HepG2 (cell line): Measurements from ENCODE around the gene RPL18. TPM values are rescaled to one million over a fixed set of nuclear protein-coding genes. Genes with fewer than 3 reads are reported as not detected.
"Not testable (repeated sequence)": the region's sequence is repeated elsewhere in the genome, so short reads cannot be mapped to it uniquely, and the experiment has no call there.

ENCODE experiments used
- ATAC-seq: fragments of 200-7000 bp; cut with Tn5 transposase; 3 replicates; pipeline ENCODE4 v1.9.1; 2020; ENCODE audit warnings: mild to moderate bottlenecking, moderate library complexity
- BruUV-seq: library from RNA; stranded (reverse); fragments of 400-500 nt; replicated peaks from 2 replicates; lab custom pipeline; 2021; lab: Mats Ljungman, UMichigan
- CTCF ChIA-PET: fragments of 300-600 bp; formaldehyde crosslinking; extraction: SDS; loops from one replicate; lab custom pipeline; 2021; ENCODE audit warnings: low total read pairs, inconsistent platforms, low intra/inter-chr PET ratio; lab: Yijun Ruan, JAX
- POLR2A ChIA-PET: fragments of 350-600 bp; sonication (Branson Sonifier 250); formaldehyde crosslinking; loops from one replicate; lab custom pipeline; 2020; ENCODE audit warnings: antibody characterized with exemption, inconsistent platforms; lab: Yijun Ruan, JAX
- DNase-seq: peaks from one replicate; pipeline ENCODE4 v3.0.0-alpha.2; 2015; ENCODE audit warnings: low spot score
- FAIRE-seq: peaks from 3 replicates; lab custom pipeline; 2011; peaks lifted over from hg19 to GRCh38; lab: Jason Lieb, UNC
- H2AFZ ChIP-seq: one replicate; pipeline ENCODE4 v1.6.1; 2011; ENCODE audit warnings: low read length, inconsistent platforms
- H3K27ac ChIP-seq: fragments of 300-600 bp; 3 replicates; pipeline ENCODE4 v1.8.0; 2011; ENCODE audit warnings: mixed run types, mild to moderate bottlenecking, mixed read lengths, low read length, inconsistent platforms; ENCODE audit not compliant: insufficient read depth; ENCODE audit errors: extremely low read length
- H3K27me3 ChIP-seq, 2 experiments: fragments of 200-600 bp in 1 of 2; 2 replicates in 1 of 2; 3 replicates in 1 of 2; pipeline versions ENCODE4 v1.6.0 to v1.8.0; 2011; ENCODE audit warnings: low read length in 2 of 2, mild to moderate bottlenecking in 2 of 2, moderate library complexity in 2 of 2, inconsistent platforms in 1 of 2; ENCODE audit not compliant: insufficient read depth in 2 of 2, control insufficient read depth in 1 of 2
- H3K36me3 ChIP-seq, 2 experiments: fragments of 200-600 bp in 1 of 2; replicated peaks in 1 of 2; 2 replicates in 1 of 2; 3 replicates in 1 of 2; pipeline versions ENCODE4 v1.5.1 to v1.8.0; 2011; ENCODE audit warnings: low read length in 2 of 2, inconsistent platforms in 1 of 2; ENCODE audit not compliant: insufficient read depth in 2 of 2, control insufficient read depth in 1 of 2
- H3K4me1 ChIP-seq: 2 replicates; pipeline ENCODE4 v1.5.1; 2012; ENCODE audit warnings: low read length, inconsistent platforms; ENCODE audit not compliant: insufficient read depth
- H3K4me2 ChIP-seq: 2 replicates; pipeline ENCODE4 v1.6.0; 2011; ENCODE audit warnings: low read depth, low read length, inconsistent platforms
- H3K4me3 ChIP-seq, 3 experiments: fragments of 200-600 bp in 1 of 3; sonication (generic), shearing (Covaris generic) in 1 of 3; replicated peaks in 1 of 3; 2 replicates each; pipeline ENCODE4 v1.5.1; 2011 to 2016; ENCODE audit warnings: low read length in 3 of 3, inconsistent platforms in 2 of 3, low read depth in 2 of 3, mild to moderate bottlenecking in 2 of 3, control low read depth in 1 of 3, mixed read lengths in 1 of 3; ENCODE audit not compliant: insufficient read depth in 1 of 3
- H3K79me2 ChIP-seq: one replicate; pipeline ENCODE4 v1.6.1; 2011; ENCODE audit warnings: low read length, inconsistent platforms; ENCODE audit not compliant: insufficient read depth
- H3K9ac ChIP-seq: 2 replicates; pipeline ENCODE4 v1.6.0; 2011; ENCODE audit warnings: mild to moderate bottlenecking, low read depth, low read length, inconsistent platforms; ENCODE audit not compliant: insufficient read depth
- H3K9me3 ChIP-seq: 2 replicates; pipeline ENCODE4 v1.5.1; 2012; ENCODE audit warnings: mild to moderate bottlenecking, low read length
- H4K20me1 ChIP-seq: 2 replicates; pipeline ENCODE4 v1.6.0; 2011; ENCODE audit warnings: inconsistent platforms, mild to moderate bottlenecking, low read length, moderate library complexity; ENCODE audit not compliant: insufficient read depth
- POGZ ChIP-seq: sonication (generic); formaldehyde crosslinking; IDR thresholded peaks from 2 replicates; pipeline ENCODE4 v1.4.0; 2020; ENCODE audit warnings: mild to moderate bottlenecking, missing genetic modification reagents
- POLR2AphosphoS5 ChIP-seq: IDR thresholded peaks from 2 replicates; pipeline ENCODE4 v1.6.1; 2012; ENCODE audit warnings: low read depth, low read length
- RFX1 ChIP-seq: fragments of 450-650 bp; IDR thresholded peaks from 2 replicates; pipeline ENCODE4 v1.6.1; 2017
- RFX3 ChIP-seq: IDR thresholded peaks from 2 replicates; pipeline ENCODE4 v1.6.1; 2016; ENCODE audit warnings: missing biosample characterization, missing genetic modification reagents
- WGBS: methylation state at CpG from one replicate; pipeline ENCODE4 v1.1.6; 2017; ENCODE audit warnings: low lambda C conversion rate; 5-methylcytosine and 5-hydroxymethylcytosine counted together
- in situ Hi-C: cut with HindIII; loops from 2 replicates; pipeline ENCODE4 v1.10.0; 2017; ENCODE audit warnings: low pct_unique_long_range_greater_than_20kb; ENCODE audit not compliant: extremely low pct_ligation_motif_present
- intact Hi-C: fragments of 100-400 bp; cut with micrococcal nuclease; formaldehyde crosslinking; loops from one replicate; pipeline ENCODE4 v1.10.0; 2022; ENCODE audit not compliant: unreplicated experiment
- polyA plus RNA-seq, 8 experiments: library from polyadenylated mRNA; depleted of rRNA in 3 of 8; stranded (reverse) in 7 of 8; unstranded in 1 of 8; fragments of >200 nt; fragmentation: Illumina TruSeq in 4 of 8; extraction: Trizol in 4 of 8; gene quantifications; 2 replicates each; pipeline versions ENCODE4 v1.2.1 to v1.2.3, GENCODE V29; 2011 to 2016; ENCODE audit warnings: low read depth in 4 of 8, missing spikeins in 1 of 8, mixed read lengths in 1 of 8; ENCODE audit not compliant: insufficient read depth in 1 of 8
- total RNA-seq, 5 experiments: library from RNA; depleted of rRNA; stranded (reverse); fragments of >200 nt; fragmentation: Illumina TruSeq; extraction: Trizol; gene quantifications; 2 replicates each; pipeline ENCODE4 v1.2.3, GENCODE V29; 2016; ENCODE audit warnings: low read depth in 1 of 5
- TF ChIP-seq, protein P1 (sequence below): sonication (generic); formaldehyde crosslinking; IDR thresholded peaks from 2 replicates; pipeline ENCODE4 v1.9.0; 2021; ENCODE audit warnings: missing genetic modification reagents, borderline replicate concordance

Gene RPL18
- total and polyA plus RNA-seq, 2 of the 13 experiments (the other 11 are each of a cell fraction or from before 2014, with no cell fraction given) = 1,485 to 1,639 TPM

DNA sequence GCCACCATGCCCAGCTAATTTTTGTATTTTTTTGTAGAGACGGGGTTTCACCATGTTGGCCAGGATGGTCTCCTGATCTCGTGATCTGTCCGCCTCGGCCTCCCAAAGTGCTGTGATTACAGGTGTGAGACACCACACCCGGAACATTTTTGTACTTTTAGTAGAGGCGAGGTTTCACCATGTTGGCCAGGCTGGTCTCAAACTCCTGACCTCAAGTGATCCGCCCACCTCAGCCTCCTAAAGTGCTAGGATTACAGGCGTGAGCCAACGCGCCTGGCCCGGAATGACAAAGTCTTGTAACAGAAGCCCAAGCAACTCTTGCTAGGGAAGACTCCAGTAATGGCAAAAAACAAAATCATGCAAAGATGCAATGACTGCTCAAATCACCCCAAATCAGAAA is 13.3 kb upstream of the RPL18 start:
- FAIRE-seq, H3K79me2 ChIP-seq, DNase-seq, H3K27me3 ChIP-seq, H3K4me3 ChIP-seq, H3K9ac ChIP-seq, intact Hi-C loops, H4K20me1 ChIP-seq, in situ Hi-C loops, BruUV-seq, ATAC-seq, H2AFZ ChIP-seq, H3K4me2 ChIP-seq, H3K9me3 ChIP-seq, H3K36me3 ChIP-seq, CTCF ChIA-PET: not testable (repeated sequence)
- WGBS = 96% methylated on average over 11 of the region's 11 CpGs
- Histone ChIP-seq H3K4me1 (peaks cover 65% of the 10 kb centered on the region), H3K27ac (peak overlapping the region; percentile 90)
- TF ChIP-seq POGZ (CRISPR knock-in tag) = 0 out of 2 replicates have a peak, but pooled peaks have one; percentile 0
- POLR2A ChIA-PET = interaction anchor here (0.8 to 5.8 kb wide), 4 partner anchors 13 to 84 kb away, joined by 3 to 61 read pairs (median 3); partner anchors contain the start of genes RPL18 and SPHK2

DNA sequence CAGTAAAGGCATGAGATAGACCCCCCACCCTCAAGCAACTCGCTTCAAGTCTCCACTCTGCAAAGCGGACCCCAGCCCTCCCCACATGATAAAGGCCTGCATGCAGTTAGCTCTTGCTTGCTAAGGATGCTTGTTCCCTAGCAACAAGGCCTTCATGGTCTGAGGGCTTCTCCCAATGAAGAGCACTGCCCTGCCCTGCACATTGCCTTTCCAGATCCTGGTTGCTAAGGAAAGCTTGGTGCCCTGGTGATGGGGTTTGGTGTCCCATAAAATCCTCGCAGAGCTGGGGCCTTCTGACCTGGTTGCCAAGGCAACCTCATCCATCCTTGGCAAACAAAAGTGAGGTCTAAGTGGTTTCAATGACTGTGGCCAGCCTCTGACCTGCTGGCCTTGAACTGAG is 12.2 kb upstream of the RPL18 start:
- Histone ChIP-seq H3K79me2 (no peaks in the 10 kb centered on the region), H4K20me1 (no peaks in the 10 kb centered on the region), H3K9ac (no peak overlapping the region), H3K36me3 (no peaks in the 10 kb centered on the region), H2AFZ (no peak overlapping the region), H3K27me3 (no peaks in the 10 kb centered on the region), H3K4me1 (peaks cover 61% of the 10 kb centered on the region), H3K27ac (peak overlapping the region; percentile 52), H3K9me3 (no peaks in the 10 kb centered on the region), H3K4me2 (no peak overlapping the region; the same call in 1 of the 2 replicates), H3K4me3 (no peak overlapping the region)
- ChIA-PET POLR2A (interaction anchor here (0.7 to 5.8 kb wide), 6 partner anchors 12 to 466 kb away, joined by 3 to 61 read pairs (median 3); partner anchors contain the start of genes FAM83E, RPL18 and SPHK2), CTCF (no interaction called here)
- ATAC-seq (no peak), FAIRE-seq (no peak), DNase-seq (no peak)
- WGBS = 83% methylated on average over 3 of the region's 3 CpGs
- intact Hi-C loops = no loop called here
- BruUV-seq = no TSS peak
- in situ Hi-C loops = no loop called here
- peak; percentile 67 for TF ChIP-seq RFX1
- peak; percentile 70 for TF ChIP-seq RFX3 (CRISPR knock-in tag)
- TF ChIP-seq POLR2AphosphoS5 = 0 out of 2 replicates have a peak, but pooled peaks have one; percentile 27
- TF ChIP-seq, protein P1, sequence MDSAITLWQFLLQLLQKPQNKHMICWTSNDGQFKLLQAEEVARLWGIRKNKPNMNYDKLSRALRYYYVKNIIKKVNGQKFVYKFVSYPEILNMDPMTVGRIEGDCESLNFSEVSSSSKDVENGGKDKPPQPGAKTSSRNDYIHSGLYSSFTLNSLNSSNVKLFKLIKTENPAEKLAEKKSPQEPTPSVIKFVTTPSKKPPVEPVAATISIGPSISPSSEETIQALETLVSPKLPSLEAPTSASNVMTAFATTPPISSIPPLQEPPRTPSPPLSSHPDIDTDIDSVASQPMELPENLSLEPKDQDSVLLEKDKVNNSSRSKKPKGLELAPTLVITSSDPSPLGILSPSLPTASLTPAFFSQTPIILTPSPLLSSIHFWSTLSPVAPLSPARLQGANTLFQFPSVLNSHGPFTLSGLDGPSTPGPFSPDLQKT (CRISPR knock-in tag) = no peak
